K562 (cell line): ENCODE results near the gene RBAK. TPM values are rescaled to one million over a fixed set of nuclear protein-coding genes. Genes with fewer than 3 reads are reported as not detected.
A peak's percentile ranks its signal among the peaks of the same experiment; 100 is the strongest.
"Not testable (repeated sequence)": the region's sequence is repeated elsewhere in the genome, so short reads cannot be mapped to it uniquely, and the experiment has no call there.

ENCODE experiments used
- ATAC-seq: fragments of 200-7000 bp; cut with Tn5 transposase; 3 replicates; pipeline ENCODE4 v1.9.1; 2020; ENCODE audit warnings: moderate library complexity
- BruUV-seq: library from RNA; stranded (reverse); fragments of 400-500 nt; replicated peaks from 2 replicates; lab custom pipeline; 2021; lab: Mats Ljungman, UMichigan
- CTCF ChIA-PET: fragments of 300-600 bp; formaldehyde crosslinking; extraction: SDS; loops from one replicate; lab custom pipeline; 2021; ENCODE audit warnings: low intra/inter-chr PET ratio; lab: Yijun Ruan, JAX
- POLR2A ChIA-PET: fragments of 300-600, 350-650 bp; sonication (Branson Sonifier 250); formaldehyde crosslinking; extraction: SDS; loops from one replicate; lab custom pipeline; 2021; ENCODE audit warnings: antibody characterized with exemption, inconsistent platforms; lab: Yijun Ruan, JAX
- DNase-seq, 4 experiments: peaks; one replicate each; pipeline versions ENCODE4 v3.0.0 to v3.0.0-alpha.2; 2011 to 2018; ENCODE audit warnings: low spot score in 3 of 4, mixed read lengths in 3 of 4; ENCODE audit errors: extremely low read depth in 1 of 4
- FAIRE-seq: peaks from 2 replicates; lab custom pipeline; 2011; peaks lifted over from hg19 to GRCh38; lab: Jason Lieb, UNC
- H2AFZ ChIP-seq: 2 replicates; pipeline ENCODE4 v1.6.0; 2011; ENCODE audit warnings: low read depth, low read length, control low read depth, inconsistent platforms
- H3K27ac ChIP-seq: fragments of 200-600 bp; 3 replicates; pipeline ENCODE4 v1.8.0; 2011; ENCODE audit warnings: low read depth, mild to moderate bottlenecking, control low read depth, inconsistent platforms, low read length, moderate library complexity, mixed read lengths; ENCODE audit errors: extremely low read depth
- H3K27me3 ChIP-seq, 2 experiments: fragments of 300-600 bp in 1 of 2; 2 replicates in 1 of 2; 3 replicates in 1 of 2; pipeline versions ENCODE4 v1.6.0 to v1.8.0; 2011; ENCODE audit warnings: inconsistent platforms in 2 of 2, low read length in 2 of 2, mild to moderate bottlenecking in 1 of 2, mixed read lengths in 1 of 2, moderate library complexity in 1 of 2; ENCODE audit not compliant: control insufficient read depth in 2 of 2, insufficient read depth in 2 of 2
- H3K36me3 ChIP-seq: fragments of 300-600 bp; 3 replicates; pipeline ENCODE4 v1.8.0; 2011; ENCODE audit warnings: mild to moderate bottlenecking, low read length, inconsistent platforms; ENCODE audit not compliant: control insufficient read depth, insufficient read depth
- H3K4me1 ChIP-seq, 2 experiments: fragments of 200-600 bp in 1 of 2; replicated peaks in 1 of 2; 2 replicates in 1 of 2; 3 replicates in 1 of 2; pipeline versions ENCODE4 v1.5.1 to v1.8.0; 2011; ENCODE audit warnings: inconsistent platforms in 2 of 2, low read length in 2 of 2, mild to moderate bottlenecking in 1 of 2, mixed read lengths in 1 of 2, moderate library complexity in 1 of 2; ENCODE audit not compliant: control insufficient read depth in 2 of 2, insufficient read depth in 2 of 2
- H3K4me2 ChIP-seq: 2 replicates; pipeline ENCODE4 v1.6.1; 2011; ENCODE audit warnings: low read length, control low read depth, inconsistent platforms, mixed read lengths; ENCODE audit not compliant: insufficient read depth
- H3K4me3 ChIP-seq: fragments of 200-600 bp; sonication (generic), shearing (Covaris generic); 2 replicates; pipeline ENCODE4 v1.5.1; 2016; ENCODE audit warnings: control low read depth, inconsistent platforms
- H3K79me2 ChIP-seq: fragments of 200-600 bp; 3 replicates; pipeline ENCODE4 v1.8.0; 2011; ENCODE audit warnings: low read length, inconsistent platforms; ENCODE audit not compliant: control insufficient read depth, insufficient read depth
- H3K9ac ChIP-seq, 2 experiments: 2 replicates each; pipeline versions ENCODE4 v1.6.0 to v1.6.1; 2011; ENCODE audit warnings: low read depth in 2 of 2, low read length in 2 of 2, control low read depth in 1 of 2, inconsistent platforms in 1 of 2, mild to moderate bottlenecking in 1 of 2, mixed read lengths in 1 of 2; ENCODE audit not compliant: insufficient read depth in 1 of 2
- H3K9me1 ChIP-seq: one replicate; pipeline ENCODE4 v1.6.0; 2011; ENCODE audit warnings: inconsistent platforms, mild to moderate bottlenecking, low read length, moderate library complexity; ENCODE audit not compliant: control insufficient read depth, insufficient read depth
- H3K9me3 ChIP-seq: replicated peaks from 2 replicates; pipeline ENCODE4 v1.5.1; 2011; ENCODE audit warnings: low read depth, low read length, inconsistent platforms; ENCODE audit not compliant: control insufficient read depth, insufficient read depth
- H4K20me1 ChIP-seq: replicated peaks from 2 replicates; pipeline ENCODE4 v1.6.1; 2011; ENCODE audit warnings: low read length, inconsistent platforms, mixed read lengths; ENCODE audit not compliant: control insufficient read depth, insufficient read depth
- ARID2 ChIP-seq: fragments of 450-650 bp; IDR thresholded peaks from 2 replicates; pipeline ENCODE4 v1.6.1; 2017; ENCODE audit warnings: antibody characterized with exemption, mild to moderate bottlenecking
- BMI1 ChIP-seq: fragments of 150-350 bp; IDR thresholded peaks from 2 replicates; pipeline ENCODE4 v1.6.1; 2014; ENCODE audit warnings: low read length
- COPS2 ChIP-seq: fragments of 450-650 bp; conservative IDR thresholded peaks from 2 replicates; pipeline ENCODE4 v1.6.1; 2016; ENCODE audit warnings: mild to moderate bottlenecking, moderate library complexity
- EZH2 ChIP-seq: IDR thresholded peaks from 2 replicates; pipeline ENCODE4 v1.6.1; 2012; ENCODE audit warnings: low read depth, mild to moderate bottlenecking, inconsistent platforms, low read length, borderline replicate concordance
- RAD21 ChIP-seq, 2 experiments: fragments of 250-450 bp in 1 of 2; fragments of 450-650 bp in 1 of 2; sonication (Bioruptor Pico) in 1 of 2; formaldehyde crosslinking in 1 of 2; IDR thresholded peaks in 1 of 2; conservative IDR thresholded peaks in 1 of 2; 2 replicates each; pipeline versions ENCODE4 v1.4.0 to v1.8.0; 2020 to 2022; ENCODE audit warnings: mild to moderate bottlenecking in 2 of 2, moderate library complexity in 1 of 2
- ZNF384 ChIP-seq: IDR thresholded peaks from 2 replicates; pipeline ENCODE4 v1.6.1; 2012; ENCODE audit warnings: low read depth, low read length, improper control_type of control experiment
- WGBS: fragments of 100-300 bp; shearing (Covaris generic); methylation state at CpG from one replicate; pipeline ENCODE4 v1.1.6; 2016; ENCODE audit warnings: low coverage, mixed read lengths; ENCODE audit not compliant: insufficient coverage; ENCODE audit errors: missing lambda C conversion rate; 5-methylcytosine and 5-hydroxymethylcytosine counted together
- in situ Hi-C: fragments of 300-500 bp; cut with MboI; formaldehyde crosslinking; loops from 4 replicates; pipeline ENCODE4 v1.15.0; 2018; ENCODE audit warnings: inconsistent platforms, mixed read lengths
- intact Hi-C: fragments of 100-400 bp; cut with micrococcal nuclease; formaldehyde crosslinking; loops from 2 replicates; pipeline ENCODE4 v1.14.2; 2022
- polyA plus RNA-seq, 8 experiments: library from polyadenylated mRNA; depleted of rRNA in 4 of 8; stranded (reverse) in 5 of 8; unstranded in 3 of 8; fragments of >200 nt; fragmentation: Nextera tagmentation in 2 of 8; fragmentation: Illumina TruSeq in 1 of 8; extraction: Ambion mirVana in 2 of 8; extraction: Trizol in 1 of 8; gene quantifications; 2 replicates each; pipeline versions ENCODE4 v1.2.1 to v1.2.3, GENCODE V29; 2011 to 2014; ENCODE audit warnings: inconsistent platforms in 1 of 8, missing spikeins in 1 of 8
- total RNA-seq, 7 experiments: library from RNA; depleted of rRNA in 6 of 7; stranded (reverse); fragments of >200 nt in 6 of 7; fragmentation: Illumina TruSeq in 2 of 7; extraction: Trizol in 2 of 7; gene quantifications; 2 replicates each; pipeline versions ENCODE4 v1.2.1 to v1.2.3, GENCODE V29; 2011 to 2021; ENCODE audit warnings: low replicate concordance in 1 of 7
- TF ChIP-seq, protein P1 (sequence below), 3 experiments: IDR thresholded peaks in 2 of 3; conservative IDR thresholded peaks in 1 of 3; 2 replicates each; pipeline ENCODE4 v1.5.1; 2011 to 2012; ENCODE audit warnings: low read length in 3 of 3, mild to moderate bottlenecking in 3 of 3, control low read depth in 2 of 3, improper control_type of control experiment in 1 of 3, inconsistent platforms in 1 of 3, low read depth in 1 of 3, mixed read lengths in 1 of 3, moderate library complexity in 1 of 3; ENCODE audit not compliant: insufficient read depth in 2 of 3

RBAK gene
- total and polyA plus RNA-seq, 9 of the 15 experiments (the other 6 are each of a cell fraction or from before 2014, with no cell fraction given) = 2.7 to 13.2 (median 10.1) TPM

DNA sequence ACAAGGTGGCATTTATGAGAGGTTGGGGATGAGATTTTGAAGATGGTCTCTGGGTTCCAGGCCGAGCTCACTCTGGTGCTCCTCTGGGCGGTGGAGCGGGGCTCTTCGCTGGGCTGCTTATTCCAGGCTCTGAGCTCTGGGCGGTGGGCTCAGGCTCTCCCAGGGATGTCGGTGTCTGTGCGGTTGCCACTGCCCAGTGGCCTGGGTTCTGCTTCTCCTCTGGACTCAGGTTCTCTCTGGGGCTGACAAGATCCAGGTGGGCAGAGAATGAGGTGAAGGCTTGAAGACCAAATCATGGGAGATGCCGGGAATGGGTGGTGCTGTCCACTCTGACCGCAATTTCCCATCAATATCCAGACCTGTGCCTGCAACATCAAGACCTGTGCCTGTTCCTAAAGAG, 40.6 kb downstream of the RBAK start (continued):
- TF ChIP-seq BMI1 (no peak), COPS2 (no peak), EZH2 (no peak), ARID2 (no peak)

DNA sequence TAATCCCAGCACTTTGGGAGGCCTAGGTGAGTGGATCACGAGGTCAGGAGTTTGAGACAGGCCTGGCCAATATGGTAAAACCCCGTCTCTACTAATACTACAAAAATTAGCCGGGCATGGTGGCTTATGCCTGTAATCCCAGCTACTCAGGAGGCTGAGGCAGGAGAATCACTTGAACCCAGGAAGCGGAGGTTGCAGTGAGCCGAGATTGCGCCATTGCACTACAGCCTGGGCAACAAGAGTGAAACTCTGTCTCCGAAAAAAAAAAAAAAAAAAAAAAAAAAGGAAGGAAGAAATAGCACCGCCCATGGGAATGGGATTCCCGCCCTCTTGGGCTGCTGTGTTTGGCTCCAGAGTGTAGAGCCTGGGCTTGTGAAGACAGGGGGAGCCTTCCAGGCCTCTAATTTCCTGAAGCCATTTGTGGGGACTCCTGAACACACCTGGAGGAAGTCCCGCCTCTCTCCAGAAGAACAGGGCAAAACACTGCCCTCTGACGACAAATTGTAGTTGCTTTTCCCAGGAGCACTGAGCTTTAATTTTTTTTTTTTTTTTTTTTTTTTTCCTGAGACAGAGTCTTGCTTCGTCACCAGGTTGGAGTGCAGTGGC, 42.7 kb downstream of the RBAK start:
- ChIA-PET CTCF (interaction anchor here (0.6 to 1.0 kb wide), 2 partner anchors 222 to 291 kb away, joined by 3 to 4 read pairs; no protein-coding TSS in a partner anchor), POLR2A (interaction anchor here (0.7 to 1.8 kb wide), 2 partner anchors 11 to 160 kb away, joined by 3 to 4 read pairs; no protein-coding TSS in a partner anchor)
- peak; percentile 89 for TF ChIP-seq ZNF384
- peak in 1 of 2 experiments; percentile 16; a peak in 1 of 4 replicates for TF ChIP-seq RAD21 (CRISPR knock-in tag; conservative IDR thresholded peaks at IDR 0.05 in 1 of 2, IDR thresholded peaks at IDR 0.05 in 1 of 2)
- TF ChIP-seq, protein P1, sequence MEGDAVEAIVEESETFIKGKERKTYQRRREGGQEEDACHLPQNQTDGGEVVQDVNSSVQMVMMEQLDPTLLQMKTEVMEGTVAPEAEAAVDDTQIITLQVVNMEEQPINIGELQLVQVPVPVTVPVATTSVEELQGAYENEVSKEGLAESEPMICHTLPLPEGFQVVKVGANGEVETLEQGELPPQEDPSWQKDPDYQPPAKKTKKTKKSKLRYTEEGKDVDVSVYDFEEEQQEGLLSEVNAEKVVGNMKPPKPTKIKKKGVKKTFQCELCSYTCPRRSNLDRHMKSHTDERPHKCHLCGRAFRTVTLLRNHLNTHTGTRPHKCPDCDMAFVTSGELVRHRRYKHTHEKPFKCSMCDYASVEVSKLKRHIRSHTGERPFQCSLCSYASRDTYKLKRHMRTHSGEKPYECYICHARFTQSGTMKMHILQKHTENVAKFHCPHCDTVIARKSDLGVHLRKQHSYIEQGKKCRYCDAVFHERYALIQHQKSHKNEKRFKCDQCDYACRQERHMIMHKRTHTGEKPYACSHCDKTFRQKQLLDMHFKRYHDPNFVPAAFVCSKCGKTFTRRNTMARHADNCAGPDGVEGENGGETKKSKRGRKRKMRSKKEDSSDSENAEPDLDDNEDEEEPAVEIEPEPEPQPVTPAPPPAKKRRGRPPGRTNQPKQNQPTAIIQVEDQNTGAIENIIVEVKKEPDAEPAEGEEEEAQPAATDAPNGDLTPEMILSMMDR (IDR thresholded peaks at IDR 0.05 in 2 of 3, conservative IDR thresholded peaks at IDR 0.05 in 1 of 3; ENCODE audit: insufficient read depth in 2 of 3, low read depth in 1 of 3, low read length in 3 of 3) = peak; percentile 16 to 47 (median 20); a peak in 2 of 6 replicates
- WGBS = 30% methylated on average over 5 of the region's 12 CpGs
- ATAC-seq (peak; percentile 62), DNase-seq (peak in 1 of 4 experiments; percentile 37)
- not testable (repeated sequence) for H3K9me1 ChIP-seq, H3K4me3 ChIP-seq, H3K4me2 ChIP-seq, H4K20me1 ChIP-seq, H3K4me1 ChIP-seq, BruUV-seq, H3K79me2 ChIP-seq, H3K9ac ChIP-seq, H3K36me3 ChIP-seq, H3K27ac ChIP-seq, H3K9me3 ChIP-seq, FAIRE-seq
- Histone ChIP-seq H3K27me3 (peaks cover 0 to 13% of the 10 kb centered on the region in 2 experiments; a peak in 2 of 5 replicates), H2AFZ (0 out of 2 replicates have a peak overlapping the region, but pooled peaks have one; percentile 3)
- intact Hi-C loops (loop anchor here (1.0 kb wide), 1 partner anchor 86 kb away; no protein-coding TSS in a partner anchor), in situ Hi-C loops (loop anchor here (10.0 kb wide), 1 partner anchor 294 kb away; no protein-coding TSS in a partner anchor)
